Measurements from ENCODE around the gene ZNF70. TPM values are rescaled to one million over a fixed set of nuclear protein-coding genes. Genes with fewer than 3 reads are reported as not detected.
"Not testable (repeated sequence)": the region's sequence is repeated elsewhere in the genome, so short reads cannot be mapped to it uniquely, and the experiment has no call there.

ZNF70 gene
- total RNA-seq, 1 experiment from 2014 or later, result 7.1 TPM

- H3K4me3 ChIP-seq, result no peak overlapping the region
- no peak overlapping the region; the same call in 1 of the 2 replicates for H3K27ac ChIP-seq
- no peaks in the 10 kb centered on the region; the same call in 1 of the 2 replicates for H3K36me3 ChIP-seq
- no peaks in the 10 kb centered on the region for H3K9me3 ChIP-seq (replicated peaks)
- DNase-seq, result peak in 1 of 2 experiments; percentile 66
- H3K27me3 ChIP-seq, result no peaks in the 10 kb centered on the region
- peaks cover 8% of the 10 kb centered on the region for H3K4me1 ChIP-seq
Measured at GRCh38 chr22:23737696-23738095, 13.2 kb downstream of the ZNF70 start.

- H3K27ac ChIP-seq; H3K27me3 ChIP-seq; H3K9me3 ChIP-seq (replicated peaks); H3K4me3 ChIP-seq; DNase-seq; H3K4me1 ChIP-seq; H3K36me3 ChIP-seq: not testable (repeated sequence)
Measured at GRCh38 chr22:23728108-23728507, 22.8 kb downstream of the ZNF70 start.

- Histone ChIP-seq H3K27ac (no peak overlapping the region), H3K36me3 (no peaks in the 10 kb centered on the region), H3K27me3 (no peaks in the 10 kb centered on the region), H3K4me1 (peaks cover 7% of the 10 kb centered on the region; the same call in 1 of the 2 replicates), H3K9me3 (replicated peaks) (no peaks in the 10 kb centered on the region), H3K4me3 (no peak overlapping the region)
- no peak for DNase-seq
Measured at GRCh38 chr22:23722724-23723123, 28.2 kb downstream of the ZNF70 start.

GRCh38 chr22:23722160-23722559 lies 28.8 kb downstream of the ZNF70 start:
- no peak for DNase-seq

GRCh38 chr22:23720855-23721254 lies 30.1 kb downstream of the ZNF70 start:
- Histone ChIP-seq H3K4me1 (peaks cover 7% of the 10 kb centered on the region; the same call in 1 of the 2 replicates), H3K27ac (no peak overlapping the region), H3K27me3 (no peaks in the 10 kb centered on the region), H3K4me3 (no peak overlapping the region), H3K9me3 (replicated peaks) (no peaks in the 10 kb centered on the region), H3K36me3 (no peaks in the 10 kb centered on the region)
- no peak for DNase-seq

More at GRCh38 chr22:23722160-23722559, 28.8 kb downstream of the ZNF70 start:
- Histone ChIP-seq H3K4me3 (no peak overlapping the region), H3K9me3 (replicated peaks) (no peaks in the 10 kb centered on the region), H3K27ac (no peak overlapping the region), H3K27me3 (no peaks in the 10 kb centered on the region), H3K4me1 (peaks cover 7% of the 10 kb centered on the region; the same call in 1 of the 2 replicates), H3K36me3 (no peaks in the 10 kb centered on the region)

GRCh38 chr22:23718371-23719165 lies 32.3 kb downstream of the ZNF70 start:
- Histone ChIP-seq H3K9me3 (replicated peaks) (no peaks in the 10 kb centered on the region), H3K27me3 (no peaks in the 10 kb centered on the region), H3K4me3 (no peak overlapping the region), H3K4me1 (peaks cover 7% of the 10 kb centered on the region; the same call in 1 of the 2 replicates), H3K36me3 (peaks cover 3% of the 10 kb centered on the region; the same call in 1 of the 2 replicates), H3K27ac (no peak overlapping the region)
- no peak for DNase-seq

- DNase-seq, result peak; percentile 86 to 91
- Histone ChIP-seq H3K27me3 (no peaks in the 10 kb centered on the region), H3K4me3 (peak overlapping the region; percentile 70), H3K4me1 (no peaks in the 10 kb centered on the region), H3K9me3 (replicated peaks) (no peaks in the 10 kb centered on the region), H3K27ac (peak overlapping the region; percentile 48), H3K36me3 (peaks cover 6% of the 10 kb centered on the region)
Measured at GRCh38 chr22:23716811-23717801, 33.8 kb downstream of the ZNF70 start.

GRCh38 chr22:23715806-23716375 lies 35.0 kb downstream of the ZNF70 start:
- Histone ChIP-seq H3K36me3 (peaks cover 6% of the 10 kb centered on the region), H3K4me1 (no peaks in the 10 kb centered on the region), H3K9me3 (replicated peaks) (no peaks in the 10 kb centered on the region), H3K27ac (no peak overlapping the region), H3K4me3 (peak overlapping the region; percentile 70; the same call in 1 of the 2 replicates), H3K27me3 (no peaks in the 10 kb centered on the region)
- DNase-seq, result no peak

- H3K9me3 ChIP-seq (replicated peaks), result no peaks in the 10 kb centered on the region
- no peak for DNase-seq
- no peak overlapping the region for H3K4me3 ChIP-seq
- H3K27me3 ChIP-seq, result no peaks in the 10 kb centered on the region
- H3K27ac ChIP-seq, result no peak overlapping the region
- H3K4me1 ChIP-seq, result no peaks in the 10 kb centered on the region
- H3K36me3 ChIP-seq, result peaks cover 12% of the 10 kb centered on the region
Measured at GRCh38 chr22:23714596-23715578, 36.0 kb downstream of the ZNF70 start.

- Histone ChIP-seq H3K27me3 (no peaks in the 10 kb centered on the region), H3K27ac (no peak overlapping the region), H3K9me3 (replicated peaks) (no peaks in the 10 kb centered on the region), H3K4me1 (no peaks in the 10 kb centered on the region), H3K4me3 (no peak overlapping the region), H3K36me3 (peaks cover 19% of the 10 kb centered on the region)
- DNase-seq, result no peak
Measured at GRCh38 chr22:23713696-23714595, 37.0 kb downstream of the ZNF70 start.

GRCh38 chr22:23712256-23712655 lies 38.7 kb downstream of the ZNF70 start:
- H3K4me1 ChIP-seq, result no peaks in the 10 kb centered on the region

GRCh38 chr22:23709107-23709506 lies 41.8 kb downstream of the ZNF70 start:
- Histone ChIP-seq H3K9me3 (replicated peaks) (no peaks in the 10 kb centered on the region), H3K4me3 (no peak overlapping the region), H3K4me1 (no peaks in the 10 kb centered on the region), H3K27me3 (no peaks in the 10 kb centered on the region), H3K36me3 (peaks cover 47% of the 10 kb centered on the region), H3K27ac (no peak overlapping the region)
- DNase-seq, result no peak

More at GRCh38 chr22:23712256-23712655, 38.7 kb downstream of the ZNF70 start:
- Histone ChIP-seq H3K27me3 (no peaks in the 10 kb centered on the region), H3K9me3 (replicated peaks) (no peaks in the 10 kb centered on the region), H3K27ac (no peak overlapping the region), H3K36me3 (peaks cover 31% of the 10 kb centered on the region), H3K4me3 (no peak overlapping the region)
- DNase-seq, result no peak

- no peaks in the 10 kb centered on the region for H3K9me3 ChIP-seq (replicated peaks)
- no peak overlapping the region for H3K4me3 ChIP-seq
- no peak for DNase-seq
- no peak overlapping the region for H3K27ac ChIP-seq
- no peaks in the 10 kb centered on the region for H3K27me3 ChIP-seq
- peaks cover 44% of the 10 kb centered on the region for H3K36me3 ChIP-seq
- no peaks in the 10 kb centered on the region for H3K4me1 ChIP-seq
Measured at GRCh38 chr22:23708270-23708669, 42.6 kb downstream of the ZNF70 start.
